Stimulated activated CD4-positive, alpha-beta T cell treated with anti-CD3 and anti-CD28 coated beads, Interleukin-4, amount 100 ng/mL, for 4 hours (primary cell): ENCODE results near the gene AP1M2.
"Not testable (repeated sequence)": the region's sequence is repeated elsewhere in the genome, so short reads cannot be mapped to it uniquely, and the experiment has no call there.

Experiments used
- DNase-seq, 2 experiments: peaks; one replicate each; pipeline ENCODE4 v3.0.0-alpha.2; 2020

Gene AP1M2

DNA sequence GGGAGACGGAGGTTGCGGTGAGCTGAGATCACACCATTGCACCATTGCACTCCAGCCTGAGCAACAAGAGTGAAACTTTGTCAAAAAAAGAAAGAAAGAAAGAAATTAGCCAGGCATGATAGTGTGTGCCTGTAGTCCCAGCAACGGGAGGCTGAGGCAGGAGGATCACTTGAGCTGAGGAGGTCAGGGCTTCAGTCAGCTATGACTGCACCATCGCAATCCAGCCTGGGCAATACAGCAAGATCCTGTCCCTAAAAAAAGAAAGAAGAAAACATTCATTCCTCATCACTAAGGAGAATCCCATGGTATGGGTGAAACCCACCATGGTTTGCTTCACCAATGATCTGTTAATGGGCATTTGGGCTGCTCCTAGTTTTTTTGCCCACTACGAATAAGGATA lies 13.0 kb upstream of the AP1M2 start:
- DNase-seq: no peak

- no peak for DNase-seq
These were observed 6.9 kb upstream of the AP1M2 start for GRCh38 chr19:10593820-10594637.

GRCh38 chr19:10593148-10593547 lies 6.0 kb upstream of the AP1M2 start:
- DNase-seq: no peak

- DNase-seq: no peak
These were observed 683 bp upstream of the AP1M2 start for GRCh38 chr19:10587839-10588150.

GRCh38 chr19:10586396-10586795 lies 716 bp downstream of the AP1M2 start:
- DNase-seq: no peak

- no peak for DNase-seq
These were observed 3.9 kb downstream of the AP1M2 start for GRCh38 chr19:10583036-10583776.

- DNase-seq: no peak
These were observed 5.0 kb downstream of the AP1M2 start for GRCh38 chr19:10582091-10582490.

DNA sequence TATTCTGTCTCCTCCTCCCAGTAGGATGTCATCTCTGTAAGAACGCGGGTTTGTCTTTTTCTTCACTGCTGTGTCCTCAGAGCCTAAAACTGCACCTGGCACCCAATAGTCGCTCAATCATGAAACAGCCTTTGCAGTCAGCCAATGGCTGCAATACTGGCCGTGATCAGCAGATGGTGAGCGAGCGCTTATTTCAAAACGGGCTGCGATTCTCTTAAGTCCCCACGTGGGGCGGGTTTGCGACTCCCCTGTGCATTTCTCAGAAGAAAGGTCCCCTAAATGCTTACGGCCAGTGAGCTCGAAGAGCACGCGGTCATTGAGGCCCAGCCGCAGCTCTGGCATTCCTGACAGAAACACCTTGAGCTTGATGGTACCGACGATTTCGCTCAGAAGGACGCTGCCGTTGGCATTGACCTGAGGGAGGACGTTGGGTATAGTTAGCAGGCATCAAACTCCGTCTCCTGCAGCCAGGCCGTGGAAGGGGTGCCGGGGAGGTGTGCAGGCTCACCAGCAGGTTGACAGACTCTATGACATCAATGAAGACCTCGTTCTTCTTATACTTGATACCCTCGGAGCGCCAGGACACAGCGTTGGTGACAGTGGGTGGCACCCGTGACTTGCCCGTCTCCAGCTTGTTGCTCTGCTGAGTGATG lies 6.0 kb downstream of the AP1M2 start:
- peak; percentile 83 to 87 for DNase-seq

DNA sequence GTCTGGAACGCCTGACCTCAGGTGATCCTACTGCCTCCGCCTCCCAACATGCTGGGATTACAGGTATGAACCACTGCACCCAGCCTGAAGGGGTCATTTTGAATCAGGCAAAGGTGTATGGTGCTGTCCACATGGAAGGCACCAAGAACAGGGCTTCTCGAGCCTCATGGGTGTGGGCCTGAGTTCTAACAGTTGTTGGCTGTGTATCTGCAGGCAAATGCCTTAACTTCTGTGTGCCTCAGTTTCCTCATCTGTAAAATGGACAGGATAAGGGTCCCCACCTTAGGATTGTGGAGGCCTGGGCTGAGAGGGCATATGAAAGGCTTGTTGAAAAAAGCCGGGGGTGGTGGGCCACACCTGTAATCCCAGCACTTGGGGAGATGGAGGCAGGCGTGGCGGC lies 9.2 kb downstream of the AP1M2 start:
- no peak for DNase-seq

- no peak for DNase-seq
These were observed 11.9 kb downstream of the AP1M2 start for GRCh38 chr19:10575011-10575716.

GRCh38 chr19:10574462-10574861 lies 12.7 kb downstream of the AP1M2 start:
- no peak for DNase-seq

GRCh38 chr19:10573793-10574192 lies 13.3 kb downstream of the AP1M2 start:
- not testable (repeated sequence) for DNase-seq

GRCh38 chr19:10568826-10569651 lies 18.1 kb downstream of the AP1M2 start, which contains the start of gene CDKN2D:
Gene CDKN2D, minus strand, starts transcription at chr19:10568979. Its CDS starts 326 bp downstream, at chr19:10568653.
- peak; percentile 99 to 100 for DNase-seq

DNA sequence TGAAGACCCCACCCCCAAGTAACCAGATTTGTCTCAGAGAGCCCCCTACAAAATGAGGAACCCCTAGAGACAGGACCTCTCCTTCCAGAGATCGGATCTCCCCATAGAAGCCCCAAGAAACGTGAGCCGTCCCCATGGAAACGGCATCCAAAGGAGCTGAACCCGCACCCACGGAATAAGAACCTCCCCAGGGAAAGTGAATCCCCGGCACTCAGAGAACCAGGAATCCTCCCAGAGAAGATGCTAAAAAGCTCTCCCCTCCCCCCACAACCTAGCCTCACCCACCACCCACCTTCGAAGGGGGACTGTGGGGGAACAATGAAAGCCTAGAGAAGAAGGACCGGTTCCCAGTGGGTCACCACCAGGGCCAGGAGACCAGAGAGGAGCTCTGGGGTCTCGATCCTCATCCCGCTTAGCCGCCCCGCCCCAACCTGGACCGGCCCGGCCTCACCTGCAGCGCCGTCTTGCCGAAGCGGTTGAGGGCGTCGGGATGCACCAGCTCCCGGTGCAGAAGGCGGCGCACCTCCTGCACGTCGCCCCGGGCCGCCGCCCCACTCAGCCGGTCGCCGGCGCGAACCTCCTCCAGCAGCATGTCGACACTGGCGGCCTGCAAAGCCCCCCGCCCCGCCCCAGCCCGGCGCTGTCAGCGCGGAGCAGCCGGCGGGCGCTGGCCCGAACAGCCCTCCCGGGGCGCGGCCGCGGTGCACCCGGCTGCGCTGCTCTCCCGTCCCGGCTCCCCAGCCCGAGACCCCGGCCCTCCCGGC lies 18.9 kb downstream of the AP1M2 start:
- DNase-seq: peak; percentile 45 to 46

DNA sequence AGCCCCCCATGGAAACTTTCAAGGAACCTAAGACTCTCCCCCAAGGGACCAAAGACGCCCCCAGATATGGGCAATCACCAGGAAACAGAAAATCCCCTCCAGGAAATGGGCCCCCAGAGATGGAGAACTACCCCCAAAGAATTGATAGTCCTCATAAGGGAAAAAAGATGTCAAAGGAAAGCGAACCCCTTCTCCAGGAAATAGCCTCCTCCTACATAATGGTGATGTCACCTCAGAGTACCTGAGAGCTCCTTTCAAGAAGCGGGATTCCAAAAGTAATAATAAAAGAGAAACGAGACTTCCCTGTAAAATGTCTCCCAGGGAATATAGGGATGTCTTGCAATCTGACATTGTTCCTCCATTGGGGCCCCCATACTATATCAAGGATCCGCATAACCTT lies 19.5 kb downstream of the AP1M2 start:
- peak in 1 of 2 experiments; percentile 13 for DNase-seq

GRCh38 chr19:10566658-10567410 lies 20.3 kb downstream of the AP1M2 start:
- DNase-seq: peak in 1 of 2 experiments; percentile 43

- no peak for DNase-seq
These were observed 20.8 kb downstream of the AP1M2 start for GRCh38 chr19:10566408-10566657.

- peak; percentile 98 for DNase-seq
These were observed 21.3 kb downstream of the AP1M2 start, which contains the start of gene KRI1 for GRCh38 chr19:10565567-10566407. Gene KRI1, minus strand, starts transcription at chr19:10566010. Its CDS starts 11 bp downstream, at chr19:10565999.

DNA sequence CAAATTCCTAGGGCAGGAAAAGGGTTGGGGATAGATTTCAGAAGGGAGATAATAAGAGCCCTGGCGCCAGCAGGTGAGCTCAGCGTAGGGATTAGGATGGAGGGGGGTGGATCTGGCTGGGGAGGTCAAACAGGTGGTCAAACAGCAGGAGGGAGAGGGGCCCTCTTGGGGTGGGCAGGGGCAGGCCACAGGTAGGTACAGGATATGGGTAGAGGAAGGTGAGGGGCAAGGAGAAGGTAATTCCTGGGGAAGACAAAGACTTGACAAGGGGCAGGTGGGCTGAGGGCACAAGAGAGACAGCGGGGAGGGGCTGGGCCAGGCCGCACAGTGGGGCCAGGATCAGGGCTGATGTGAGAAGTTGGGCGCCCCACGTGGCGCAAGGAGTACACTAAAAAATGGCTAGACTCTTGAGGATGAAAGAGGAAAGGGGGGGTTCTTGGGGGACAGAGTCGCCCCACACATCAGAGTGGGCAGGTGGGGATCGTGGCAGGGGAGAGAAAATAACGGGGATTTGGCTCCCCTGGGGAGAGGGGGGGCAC lies 22.0 kb downstream of the AP1M2 start:
- DNase-seq: peak; percentile 54 to 55
